B cell (primary cell): ENCODE results near the gene PRUNE1. TPM values are rescaled to one million over a fixed set of nuclear protein-coding genes. Genes with fewer than 3 reads are reported as not detected.

Experiments used
- ATAC-seq: fragments of 200-7000 bp; cut with Tn5 transposase; one replicate; pipeline ENCODE4 v1.10.0; 2021; ENCODE audit warnings: low read depth, mild to moderate bottlenecking, moderate number of reproducible peaks, moderate library complexity
- CTCF ChIA-PET: fragments of 350-600 bp; sonication (Branson Sonifier 250); formaldehyde crosslinking; loops from one replicate; lab custom pipeline; 2021; ENCODE audit warnings: antibody characterized with exemption, inconsistent platforms; lab: Charles Lee
- POLR2A ChIA-PET: fragments of 350-600 bp; sonication (Branson Sonifier 250); formaldehyde crosslinking; loops from one replicate; lab custom pipeline; 2021; ENCODE audit warnings: antibody characterized with exemption; lab: Charles Lee
- DNase-seq: peaks from one replicate; pipeline ENCODE4 v3.0.0; 2013
- H2AFZ ChIP-seq: 2 replicates; pipeline ENCODE4 v1.6.1; 2012; ENCODE audit warnings: mild to moderate bottlenecking, low read depth, low read length; ENCODE audit not compliant: insufficient read depth, poor library complexity, severe bottlenecking
- H3K27ac ChIP-seq, 2 donors: 1 replicate in 1 of 2; 2 replicates in 1 of 2; pipeline ENCODE4 v1.5.1; 2012 to 2013; ENCODE audit warnings: low read length in 2 of 2, mild to moderate bottlenecking in 2 of 2, moderate library complexity in 1 of 2
- H3K27me3 ChIP-seq, 4 experiments: fragments of 200-600 bp in 1 of 4; sonication (generic) in 1 of 4; replicated peaks in 1 of 4; 1 replicate in 2 of 4; 2 replicates in 2 of 4; pipeline versions ENCODE4 v1.6.1 to v1.7.0; 2013 to 2016; ENCODE audit warnings: low read length in 3 of 4, mild to moderate bottlenecking in 2 of 4, mixed read lengths in 1 of 4, moderate library complexity in 1 of 4; ENCODE audit not compliant: insufficient read depth in 4 of 4, control insufficient read depth in 3 of 4; ENCODE audit errors: control extremely low read depth in 1 of 4
- H3K36me3 ChIP-seq, 2 experiments: replicated peaks in 1 of 2; 1 replicate in 1 of 2; 2 replicates in 1 of 2; pipeline versions ENCODE4 v1.6.1 to v1.7.1; 2013; ENCODE audit warnings: low read length in 1 of 2; ENCODE audit not compliant: insufficient read depth in 2 of 2, control insufficient read depth in 1 of 2; ENCODE audit errors: control extremely low read depth in 1 of 2, extremely low read depth in 1 of 2
- H3K4me1 ChIP-seq, 2 donors: fragments of 200-600 bp in 1 of 2; sonication (generic) in 1 of 2; 1 replicate in 1 of 2; 2 replicates in 1 of 2; pipeline versions ENCODE4 v1.5.1 to v1.6.1; 2013 to 2017; ENCODE audit warnings: low read length in 2 of 2; ENCODE audit not compliant: control insufficient read depth in 2 of 2, insufficient read depth in 2 of 2
- H3K4me2 ChIP-seq: replicated peaks from 2 replicates; pipeline ENCODE3; 2012; ENCODE audit warnings: mild to moderate bottlenecking, low read depth, low read length; ENCODE audit not compliant: poor library complexity, severe bottlenecking
- H3K4me3 ChIP-seq, 5 experiments: fragments of 200-600 bp in 1 of 5; sonication (generic) in 1 of 5; 1 replicate in 3 of 5; 2 replicates in 2 of 5; pipeline versions ENCODE4 v1.5.1 to v1.7.0; 2011 to 2016; ENCODE audit warnings: low read length in 4 of 5, mild to moderate bottlenecking in 4 of 5, low read depth in 2 of 5, control low read depth in 1 of 5, moderate library complexity in 1 of 5; ENCODE audit not compliant: insufficient read depth in 1 of 5; ENCODE audit errors: control extremely low read depth in 1 of 5, extremely low read depth in 1 of 5
- H3K79me2 ChIP-seq: fragments of 200-600 bp; sonication (generic); one replicate; pipeline ENCODE4 v1.6.0; 2016; ENCODE audit warnings: low read length; ENCODE audit not compliant: control insufficient read depth, insufficient read depth
- H3K9ac ChIP-seq: fragments of 200-600 bp; sonication (generic); 2 replicates; pipeline ENCODE4 v1.6.1; 2017; ENCODE audit warnings: mild to moderate bottlenecking, low read length, moderate library complexity
- H3K9me3 ChIP-seq, 3 donors: one replicate each; pipeline versions ENCODE4 v1.6.1 to v1.7.1; 2013; ENCODE audit warnings: low read length in 2 of 3; ENCODE audit not compliant: control insufficient read depth in 2 of 3, insufficient read depth in 1 of 3; ENCODE audit errors: control extremely low read depth in 1 of 3
- H4K20me1 ChIP-seq: 2 replicates; pipeline ENCODE4 v1.6.0; 2012; ENCODE audit warnings: mild to moderate bottlenecking, low read length; ENCODE audit not compliant: insufficient read depth, control insufficient read depth, poor library complexity, severe bottlenecking
- H3K27ac Mint-ChIP-seq: one replicate; pipeline ENCODE4 v1.8.0; 2021; ENCODE audit warnings: mixed read lengths
- H3K27me3 Mint-ChIP-seq: one replicate; pipeline ENCODE4 v1.8.0; 2021; ENCODE audit warnings: mixed read lengths
- H3K4me1 Mint-ChIP-seq: one replicate; pipeline ENCODE4 v1.8.0; 2021; ENCODE audit warnings: mixed read lengths
- H3K4me3 Mint-ChIP-seq: one replicate; pipeline ENCODE4 v1.8.0; 2021; ENCODE audit warnings: mixed read lengths
- H3K9me3 Mint-ChIP-seq: one replicate; pipeline ENCODE4 v1.8.0; 2022; ENCODE audit warnings: mixed read lengths; ENCODE audit not compliant: insufficient read depth
- EZH2 ChIP-seq: IDR thresholded peaks from 2 replicates; pipeline ENCODE4 v1.6.1; 2012; ENCODE audit warnings: borderline replicate concordance, low read depth, mild to moderate bottlenecking, moderate library complexity, low read length; ENCODE audit not compliant: insufficient read depth, poor library complexity, severe bottlenecking
- WGBS: methylation state at CpG from one replicate; pipeline ENCODE4 v1.1.5; 2013; ENCODE audit warnings: missing lambda C conversion rate; ENCODE audit not compliant: insufficient coverage; 5-methylcytosine and 5-hydroxymethylcytosine counted together
- intact Hi-C: fragments of 100-400 bp; cut with micrococcal nuclease; formaldehyde crosslinking; loops from one replicate; pipeline ENCODE4 v1.10.0; 2022
- polyA plus RNA-seq: library from polyadenylated mRNA; depleted of rRNA; stranded (reverse); fragments of >200 nt; gene quantifications from 2 replicates; pipeline ENCODE4 v1.2.3, GENCODE V29; 2012
- total RNA-seq, 2 donors: library from RNA; stranded (reverse); fragments of 120-200 nt in 1 of 2; gene quantifications; 1 replicate in 1 of 2; 2 replicates in 1 of 2; pipeline versions ENCODE4 v1.2.3 to v1.2.4, GENCODE V29; 2013 to 2022
- TF ChIP-seq, protein P1 (sequence below): fragments of 200-600 bp; IDR thresholded peaks from one replicate; pipeline ENCODE4 v1.8.0; 2022; ENCODE audit warnings: antibody characterized with exemption, mild to moderate bottlenecking

PRUNE1 gene
- total and polyA plus RNA-seq, 2 donors (not counting 1 experiment from before 2014, with no cell fraction given), result 15.9 to 21.3 TPM

DNA sequence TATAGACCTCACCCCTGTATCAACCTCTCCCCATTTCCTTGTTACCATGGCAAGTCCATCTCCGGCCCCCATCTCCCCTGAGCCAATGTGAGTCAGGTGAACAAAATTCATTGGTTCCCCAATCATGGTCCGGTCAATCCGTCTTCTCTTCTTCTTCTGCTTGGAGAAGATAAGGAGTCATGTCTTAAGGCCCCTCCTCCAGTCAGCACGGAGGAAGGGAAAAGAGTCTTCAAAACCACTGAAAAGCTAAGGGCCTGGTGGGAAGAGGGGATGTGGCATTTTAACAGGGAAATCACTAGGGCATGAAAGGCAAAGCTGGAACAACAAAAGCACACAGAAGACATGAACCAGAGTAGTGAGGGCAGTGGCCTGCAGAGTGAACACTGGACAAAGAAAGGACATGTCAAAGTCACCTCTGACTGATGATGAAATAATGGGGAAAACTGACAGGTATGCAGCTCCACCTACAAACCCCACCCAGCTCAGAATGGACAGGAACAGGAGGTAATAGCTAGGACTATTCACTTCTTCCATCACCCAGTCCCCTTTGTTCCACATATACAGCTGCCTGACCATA, 46.8 kb downstream of the PRUNE1 start:
- ATAC-seq (no peak), DNase-seq (no peak)
- Mint-ChIP-seq H3K4me3 (peak overlapping the region; percentile 99), H3K4me1 (peaks cover 56% of the 10 kb centered on the region), H3K27ac (peak overlapping the region; percentile 94), H3K27me3 (no peaks in the 10 kb centered on the region), H3K9me3 (no peaks in the 10 kb centered on the region)
- H3K36me3 ChIP-seq, result peaks cover 0 to 63% of the 10 kb centered on the region in 2 experiments
- H2AFZ ChIP-seq, result no peak overlapping the region
- no peaks in the 10 kb centered on the region for H3K9me3 ChIP-seq
- H3K27me3 ChIP-seq, result no peaks in the 10 kb centered on the region
- peak overlapping the region in 4 of 5 experiments; percentile 87 to 98 (median 97) for H3K4me3 ChIP-seq
- ChIA-PET CTCF (interaction anchor here (1.1 to 9.2 kb wide), 6 partner anchors 13 to 102 kb away, joined by 3 to 82 read pairs (median 4); partner anchors contain the start of genes GABPB2, MINDY1 and TNFAIP8L2), POLR2A (interaction anchor here (1.3 to 1.6 kb wide), 2 partner anchors 16 to 31 kb away, joined by 3 to 6 read pairs; no protein-coding TSS in a partner anchor)
- peaks cover 13% of the 10 kb centered on the region for H4K20me1 ChIP-seq
- WGBS, result no CpG with 5 or more reads among the region's 4 CpGs
- H3K9ac ChIP-seq, result peak overlapping the region; percentile 91
- intact Hi-C loops, result loop anchor here (5.0 kb wide), 2 partner anchors 78 to 227 kb away; partner anchors contain the start of gene ZNF687
- peak overlapping the region; percentile 76 to 95 for H3K27ac ChIP-seq
- H3K4me1 ChIP-seq, result peaks cover 41 to 50% of the 10 kb centered on the region in 2 donors
- peaks cover 61% of the 10 kb centered on the region for H3K79me2 ChIP-seq
- TF ChIP-seq EZH2, result no peak
- TF ChIP-seq, protein P1, sequence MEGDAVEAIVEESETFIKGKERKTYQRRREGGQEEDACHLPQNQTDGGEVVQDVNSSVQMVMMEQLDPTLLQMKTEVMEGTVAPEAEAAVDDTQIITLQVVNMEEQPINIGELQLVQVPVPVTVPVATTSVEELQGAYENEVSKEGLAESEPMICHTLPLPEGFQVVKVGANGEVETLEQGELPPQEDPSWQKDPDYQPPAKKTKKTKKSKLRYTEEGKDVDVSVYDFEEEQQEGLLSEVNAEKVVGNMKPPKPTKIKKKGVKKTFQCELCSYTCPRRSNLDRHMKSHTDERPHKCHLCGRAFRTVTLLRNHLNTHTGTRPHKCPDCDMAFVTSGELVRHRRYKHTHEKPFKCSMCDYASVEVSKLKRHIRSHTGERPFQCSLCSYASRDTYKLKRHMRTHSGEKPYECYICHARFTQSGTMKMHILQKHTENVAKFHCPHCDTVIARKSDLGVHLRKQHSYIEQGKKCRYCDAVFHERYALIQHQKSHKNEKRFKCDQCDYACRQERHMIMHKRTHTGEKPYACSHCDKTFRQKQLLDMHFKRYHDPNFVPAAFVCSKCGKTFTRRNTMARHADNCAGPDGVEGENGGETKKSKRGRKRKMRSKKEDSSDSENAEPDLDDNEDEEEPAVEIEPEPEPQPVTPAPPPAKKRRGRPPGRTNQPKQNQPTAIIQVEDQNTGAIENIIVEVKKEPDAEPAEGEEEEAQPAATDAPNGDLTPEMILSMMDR, result no peak
- peak overlapping the region; percentile 97 for H3K4me2 ChIP-seq

DNA sequence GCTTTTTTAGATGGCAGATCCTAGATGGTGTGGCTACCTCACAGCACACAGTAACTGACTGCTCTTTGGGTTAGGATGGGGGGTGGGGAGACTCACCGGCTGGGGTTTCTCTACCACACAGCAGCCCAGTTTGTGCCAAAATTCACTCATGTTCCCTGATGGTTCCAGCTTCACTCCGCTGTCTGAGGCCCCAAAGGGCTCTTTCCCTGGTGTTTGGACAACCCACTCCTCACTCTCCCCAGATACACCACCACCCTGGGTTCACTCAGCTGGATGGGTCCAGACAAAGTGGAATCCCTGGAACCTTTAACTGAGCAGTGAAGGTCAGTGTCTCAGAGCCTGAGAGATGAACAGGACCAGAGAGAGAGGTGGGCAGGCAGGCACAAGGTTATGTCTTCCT, 47.3 kb downstream of the PRUNE1 start:
- H2AFZ ChIP-seq, result no peak overlapping the region
- peaks cover 13% of the 10 kb centered on the region for H4K20me1 ChIP-seq
- no peak for ATAC-seq
- peaks cover 58% of the 10 kb centered on the region for H3K4me1 Mint-ChIP-seq
- H3K27ac ChIP-seq, result peak overlapping the region; percentile 76 to 95
- H3K27ac Mint-ChIP-seq, result peak overlapping the region; percentile 94
- peaks cover 65% of the 10 kb centered on the region for H3K79me2 ChIP-seq
- POLR2A ChIA-PET, result interaction anchor here (0.9 to 1.6 kb wide), 3 partner anchors 10 to 16 kb away, joined by 3 to 6 read pairs (median 4); no protein-coding TSS in a partner anchor
- H3K4me1 ChIP-seq, result peaks cover 46 to 55% of the 10 kb centered on the region in 2 donors
- no peaks in the 10 kb centered on the region for H3K27me3 Mint-ChIP-seq
- no peak for DNase-seq
- peak overlapping the region; percentile 87 to 99 (median 97) for H3K4me3 ChIP-seq
- H3K9me3 Mint-ChIP-seq, result no peaks in the 10 kb centered on the region
- TF ChIP-seq, protein P1, result no peak
- no peak for TF ChIP-seq EZH2
- intact Hi-C loops, result loop anchor here (5.0 kb wide), 2 partner anchors 78 to 227 kb away; partner anchors contain the start of gene ZNF687
- H3K9me3 ChIP-seq, result no peaks in the 10 kb centered on the region
- no peaks in the 10 kb centered on the region for H3K27me3 ChIP-seq
- CTCF ChIA-PET, result interaction anchor here (1.1 to 9.2 kb wide), 6 partner anchors 12 to 101 kb away, joined by 3 to 82 read pairs (median 4); partner anchors contain the start of genes GABPB2 and TNFAIP8L2
- H3K36me3 ChIP-seq, result peaks cover 0 to 62% of the 10 kb centered on the region in 2 experiments
- peak overlapping the region; percentile 91 for H3K9ac ChIP-seq
- H3K4me2 ChIP-seq, result peak overlapping the region; percentile 97
- peak overlapping the region; percentile 99 for H3K4me3 Mint-ChIP-seq
- WGBS, result 100% methylated on average over 1 of the region's 2 CpGs
